ENCODE data around the gene SMC3.

DNA sequence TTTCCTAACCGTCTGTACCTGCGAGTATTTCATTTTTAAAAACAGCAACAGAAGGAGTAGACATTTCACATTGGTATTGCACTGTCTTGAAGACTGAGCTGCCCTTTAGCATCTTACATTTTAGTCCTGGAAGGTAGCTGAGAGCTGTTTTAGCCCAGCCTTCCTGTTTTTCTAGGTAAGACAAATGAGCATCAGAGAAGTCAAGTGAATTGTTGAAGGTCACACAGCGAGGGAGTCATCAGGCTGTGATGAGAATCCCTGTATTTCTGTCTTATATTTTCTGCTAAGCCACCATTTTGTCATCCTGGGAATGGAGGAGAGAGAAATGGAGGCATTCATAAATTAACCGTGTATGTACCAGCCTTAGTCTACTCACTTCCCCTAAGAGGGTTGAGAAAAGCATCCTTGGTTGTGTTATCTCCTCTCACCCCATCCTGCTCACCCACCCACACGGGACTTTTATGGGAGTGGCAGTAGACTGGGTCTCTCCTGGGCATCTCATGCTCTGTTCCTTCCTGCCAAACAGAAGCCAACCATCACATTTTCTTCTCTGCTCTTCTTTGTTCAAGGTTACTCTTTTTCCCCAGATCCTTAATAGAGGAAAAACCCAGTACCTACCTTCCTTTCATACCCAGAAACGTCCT lies 85.1 kb downstream of the SMC3 start:
- no peak for TF ChIP-seq POLR2A (IDR thresholded peaks at IDR 0.05)
- TF ChIP-seq, protein P1, sequence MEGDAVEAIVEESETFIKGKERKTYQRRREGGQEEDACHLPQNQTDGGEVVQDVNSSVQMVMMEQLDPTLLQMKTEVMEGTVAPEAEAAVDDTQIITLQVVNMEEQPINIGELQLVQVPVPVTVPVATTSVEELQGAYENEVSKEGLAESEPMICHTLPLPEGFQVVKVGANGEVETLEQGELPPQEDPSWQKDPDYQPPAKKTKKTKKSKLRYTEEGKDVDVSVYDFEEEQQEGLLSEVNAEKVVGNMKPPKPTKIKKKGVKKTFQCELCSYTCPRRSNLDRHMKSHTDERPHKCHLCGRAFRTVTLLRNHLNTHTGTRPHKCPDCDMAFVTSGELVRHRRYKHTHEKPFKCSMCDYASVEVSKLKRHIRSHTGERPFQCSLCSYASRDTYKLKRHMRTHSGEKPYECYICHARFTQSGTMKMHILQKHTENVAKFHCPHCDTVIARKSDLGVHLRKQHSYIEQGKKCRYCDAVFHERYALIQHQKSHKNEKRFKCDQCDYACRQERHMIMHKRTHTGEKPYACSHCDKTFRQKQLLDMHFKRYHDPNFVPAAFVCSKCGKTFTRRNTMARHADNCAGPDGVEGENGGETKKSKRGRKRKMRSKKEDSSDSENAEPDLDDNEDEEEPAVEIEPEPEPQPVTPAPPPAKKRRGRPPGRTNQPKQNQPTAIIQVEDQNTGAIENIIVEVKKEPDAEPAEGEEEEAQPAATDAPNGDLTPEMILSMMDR (IDR thresholded peaks at IDR 0.05): no peak

Data from right lobe of liver (tissue), 4 donors.